GOT3 (cell line): ENCODE results near the gene FAM187B.

Source experiments
- DNase-seq: peaks from one replicate; lab custom pipeline; 2025; ENCODE audit warnings: mixed read lengths; lab: John Stamatoyannopoulos, UW

Gene FAM187B

DNA sequence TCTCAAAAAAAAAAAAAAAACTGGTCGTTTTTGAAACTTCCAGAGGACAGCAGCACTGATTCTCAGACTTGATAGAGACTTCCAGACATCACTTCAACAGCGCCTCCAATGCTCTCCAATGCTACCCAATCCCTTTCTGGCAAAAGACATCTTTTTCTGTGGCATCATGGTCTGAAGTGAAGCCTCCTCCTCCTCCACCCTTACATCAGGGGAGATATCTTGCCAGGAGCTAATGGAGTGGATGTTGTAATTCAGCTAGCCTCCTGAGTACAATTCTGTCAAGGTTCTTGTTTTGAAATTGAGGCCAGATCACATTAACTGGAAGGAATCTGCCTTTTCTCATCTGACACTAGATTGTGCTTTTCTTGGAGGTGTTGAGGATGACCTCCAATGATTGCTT, 49.8 kb downstream of the FAM187B start:
- no peak for DNase-seq

GRCh38 chr19:35177377-35178274, 50.9 kb downstream of the FAM187B start:
- DNase-seq: no peak

DNA sequence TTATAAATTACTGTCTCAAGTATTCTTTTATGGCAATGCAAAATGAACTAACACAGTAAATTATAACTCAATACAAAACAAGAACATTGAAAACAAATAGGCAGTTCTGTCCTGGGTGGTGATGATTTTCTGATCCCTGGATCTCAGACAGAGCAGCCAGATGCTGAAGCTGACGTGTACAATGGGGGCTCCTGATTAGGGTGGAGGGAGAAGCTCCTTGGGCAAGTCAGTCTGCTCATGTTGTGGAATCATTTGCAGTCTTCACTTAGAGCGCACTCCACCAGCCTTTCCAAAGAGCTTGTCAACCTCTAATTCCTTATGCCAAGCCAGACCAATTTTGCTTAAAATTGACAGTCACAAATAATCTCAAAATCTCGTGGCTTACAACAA, 52.4 kb downstream of the FAM187B start:
- no peak for DNase-seq
